GM19035 (cell line): Measurements from ENCODE around the gene LARGE2.

Source experiments
- ATAC-seq: cut with Tn5 transposase; IDR thresholded peaks from one replicate; pipeline ENCODE4 v1.9.1; 2021; ENCODE audit not compliant: unreplicated experiment

LARGE2 gene

GRCh38 chr11:45959851-45960250, 37.4 kb downstream of the LARGE2 start:
- no peak for ATAC-seq

GRCh38 chr11:45960387-45961095, 38.1 kb downstream of the LARGE2 start:
- ATAC-seq: no peak

- no peak for ATAC-seq
Measured at GRCh38 chr11:45961751-45962240, 39.3 kb downstream of the LARGE2 start.

GRCh38 chr11:45964911-45965389, 42.5 kb downstream of the LARGE2 start:
- peak; percentile 63 for ATAC-seq

GRCh38 chr11:45967506-45967905, 45.0 kb downstream of the LARGE2 start:
- no peak for ATAC-seq

GRCh38 chr11:45968901-45969300, 46.4 kb downstream of the LARGE2 start:
- no peak for ATAC-seq

- ATAC-seq: no peak
Measured at GRCh38 chr11:45973601-45974000, 51.1 kb downstream of the LARGE2 start.

- no peak for ATAC-seq
Measured at GRCh38 chr11:45974806-45975205, 52.4 kb downstream of the LARGE2 start.
